Gastroesophageal sphincter (tissue), 4 donors: ENCODE results near the gene ABI3BP. TPM values are rescaled to one million over a fixed set of nuclear protein-coding genes. Genes with fewer than 3 reads are reported as not detected.

Source experiments
- ATAC-seq: fragments of 150-250 bp; one replicate; pipeline ENCODE4 v1.9.1; 2016; ENCODE audit warnings: mild to moderate bottlenecking, moderate library complexity
- H3K27ac ChIP-seq, 4 donors: fragments of 200-600 bp; sonication (generic) in 3 of 4; 1 replicate in 3 of 4; 2 replicates in 1 of 4; pipeline ENCODE4 v1.5.1; 2016 to 2019
- H3K27me3 ChIP-seq: fragments of 200-600 bp; sonication (generic); one replicate; pipeline ENCODE4 v1.5.1; 2019
- H3K36me3 ChIP-seq, 2 donors: fragments of 200-600 bp; sonication (generic); one replicate each; pipeline ENCODE4 v1.5.1; 2019; ENCODE audit warnings: control low read depth in 1 of 2
- H3K4me1 ChIP-seq, 3 donors: fragments of 200-600 bp; sonication (generic); 1 replicate in 2 of 3; 2 replicates in 1 of 3; pipeline ENCODE4 v1.5.1; 2016 to 2019; ENCODE audit warnings: control low read depth in 2 of 3
- H3K4me3 ChIP-seq, 2 donors: fragments of 200-600 bp; sonication (generic); one replicate each; pipeline ENCODE4 v1.5.1; 2019; ENCODE audit warnings: mild to moderate bottlenecking in 1 of 2, moderate library complexity in 1 of 2
- H3K9me3 ChIP-seq, 3 donors: fragments of 200-600 bp; sonication (generic); one replicate each; pipeline ENCODE4 v1.5.1; 2017 to 2019; ENCODE audit warnings: control low read depth in 2 of 3
- EP300 ChIP-seq: sonication (generic); formaldehyde crosslinking; IDR thresholded peaks from one replicate; pipeline ENCODE4 v1.6.1; 2017; ENCODE audit warnings: antibody characterized with exemption, mild to moderate bottlenecking
- POLR2A ChIP-seq, 2 donors: fragments of 450-650 bp; IDR thresholded peaks; one replicate each; pipeline ENCODE4 v1.6.1; 2017; ENCODE audit warnings: antibody characterized with exemption in 2 of 2, mild to moderate bottlenecking in 2 of 2, moderate library complexity in 1 of 2
- POLR2AphosphoS5 ChIP-seq: sonication (generic); formaldehyde crosslinking; IDR thresholded peaks from one replicate; pipeline ENCODE4 v1.6.1; 2017; ENCODE audit warnings: antibody characterized with exemption
- WGBS, 2 donors: methylation state at CpG; one replicate each; pipeline ENCODE4 v1.1.5; 2018; ENCODE audit warnings: low coverage in 1 of 2; 5-methylcytosine and 5-hydroxymethylcytosine counted together
- total RNA-seq, 4 donors: library from RNA; depleted of rRNA; stranded (reverse); fragments of >200 nt; gene quantifications; one replicate each; pipeline ENCODE4 v1.1.0, GENCODE V29; 2016
- TF ChIP-seq, protein P1 (sequence below), 4 experiments: fragments of 200-600 bp in 2 of 4; fragments of 450-650 bp in 2 of 4; sonication (generic) in 1 of 4; IDR thresholded peaks; one replicate each; pipeline ENCODE4 v1.5.1; 2017 to 2019; ENCODE audit warnings: antibody characterized with exemption in 4 of 4, mild to moderate bottlenecking in 2 of 4, moderate library complexity in 2 of 4

Gene ABI3BP
- total RNA-seq, 4 donors from 2014 or later, result 59.6 to 158 (median 99.9) TPM

DNA sequence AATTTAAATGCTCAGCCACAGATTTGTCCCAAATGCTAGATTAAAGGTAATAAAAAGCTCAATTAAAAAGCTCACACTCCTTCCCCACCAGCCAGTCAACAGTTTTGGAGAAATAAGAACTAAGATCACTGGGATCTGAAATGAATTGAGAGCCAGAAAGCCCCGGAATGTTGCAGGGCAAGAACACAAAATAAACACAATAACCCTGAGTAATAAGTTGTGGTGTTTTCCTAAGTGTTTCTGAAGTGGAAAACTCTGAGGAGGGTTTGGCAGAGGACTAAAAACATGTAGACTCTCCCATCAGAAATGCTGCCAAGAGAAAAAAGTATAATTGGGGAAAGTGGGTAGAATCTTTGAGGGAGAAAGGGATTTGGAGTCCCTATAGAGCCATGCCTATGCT, 127.8 kb downstream of the ABI3BP start:
- H3K4me1 ChIP-seq, result peaks cover 3 to 11% (median 6%) of the 10 kb centered on the region in 3 donors
- H3K9me3 ChIP-seq, result no peaks in the 10 kb centered on the region
- no peak for ATAC-seq
- TF ChIP-seq EP300, result no peak
- no peak for TF ChIP-seq POLR2AphosphoS5
- TF ChIP-seq, protein P1, sequence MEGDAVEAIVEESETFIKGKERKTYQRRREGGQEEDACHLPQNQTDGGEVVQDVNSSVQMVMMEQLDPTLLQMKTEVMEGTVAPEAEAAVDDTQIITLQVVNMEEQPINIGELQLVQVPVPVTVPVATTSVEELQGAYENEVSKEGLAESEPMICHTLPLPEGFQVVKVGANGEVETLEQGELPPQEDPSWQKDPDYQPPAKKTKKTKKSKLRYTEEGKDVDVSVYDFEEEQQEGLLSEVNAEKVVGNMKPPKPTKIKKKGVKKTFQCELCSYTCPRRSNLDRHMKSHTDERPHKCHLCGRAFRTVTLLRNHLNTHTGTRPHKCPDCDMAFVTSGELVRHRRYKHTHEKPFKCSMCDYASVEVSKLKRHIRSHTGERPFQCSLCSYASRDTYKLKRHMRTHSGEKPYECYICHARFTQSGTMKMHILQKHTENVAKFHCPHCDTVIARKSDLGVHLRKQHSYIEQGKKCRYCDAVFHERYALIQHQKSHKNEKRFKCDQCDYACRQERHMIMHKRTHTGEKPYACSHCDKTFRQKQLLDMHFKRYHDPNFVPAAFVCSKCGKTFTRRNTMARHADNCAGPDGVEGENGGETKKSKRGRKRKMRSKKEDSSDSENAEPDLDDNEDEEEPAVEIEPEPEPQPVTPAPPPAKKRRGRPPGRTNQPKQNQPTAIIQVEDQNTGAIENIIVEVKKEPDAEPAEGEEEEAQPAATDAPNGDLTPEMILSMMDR (IDR thresholded peaks at IDR 0.05), result no peak
- TF ChIP-seq POLR2A (IDR thresholded peaks at IDR 0.05), result no peak
- H3K27me3 ChIP-seq, result no peaks in the 10 kb centered on the region
- H3K4me3 ChIP-seq, result no peak overlapping the region
- peaks cover 4 to 38% of the 10 kb centered on the region in 2 donors for H3K36me3 ChIP-seq
- WGBS, 2 donors, result 38 to 54% methylated on average over 1 of the region's 1 CpG
- H3K27ac ChIP-seq, result no peak overlapping the region

DNA sequence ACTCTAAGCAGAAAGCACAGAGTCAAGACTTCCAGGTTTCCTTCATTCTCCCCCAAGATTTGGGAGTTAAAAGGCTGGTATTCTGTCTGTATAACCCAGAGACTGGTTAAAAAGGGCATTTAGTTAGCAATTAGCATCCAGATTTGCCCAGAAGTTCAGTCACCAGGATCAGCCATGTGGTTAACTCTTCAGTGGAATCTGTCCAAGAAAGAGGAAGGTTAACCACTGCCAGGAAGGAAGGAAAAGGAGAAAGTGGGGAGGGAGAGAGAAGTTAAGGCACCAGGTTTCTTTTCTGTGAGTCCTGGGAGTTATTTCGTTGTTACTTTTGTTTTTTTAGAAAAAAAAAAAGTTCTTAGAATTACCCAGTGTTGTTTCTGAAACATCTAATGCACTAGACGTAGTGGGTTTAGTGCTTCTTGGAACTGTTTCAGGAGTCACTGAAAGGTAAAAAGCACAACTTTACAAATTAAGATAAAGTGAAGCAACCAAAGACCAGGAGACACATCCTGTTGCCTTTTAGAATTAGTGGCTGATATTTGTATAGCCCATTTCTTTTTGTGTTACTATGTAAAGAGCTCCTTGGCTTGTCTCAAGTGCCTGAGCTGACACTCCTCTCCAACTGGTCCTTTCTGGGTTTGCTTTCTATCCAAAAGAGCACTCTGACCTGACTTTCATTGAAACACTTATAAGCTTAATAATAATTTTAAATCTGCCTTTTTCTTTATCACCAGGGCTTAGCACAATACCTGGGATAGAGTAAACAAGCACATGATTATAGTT, 128.6 kb downstream of the ABI3BP start:
- Histone ChIP-seq H3K4me3 (no peak overlapping the region), H3K4me1 (peaks cover 1 to 4% (median 2%) of the 10 kb centered on the region in 3 donors), H3K9me3 (no peaks in the 10 kb centered on the region), H3K27ac (no peak overlapping the region), H3K36me3 (peaks cover 4 to 38% of the 10 kb centered on the region in 2 donors), H3K27me3 (no peaks in the 10 kb centered on the region)
- ATAC-seq, result no peak
- WGBS, 2 donors, result 52 to 66% methylated on average over 2 of the region's 2 CpGs
- TF ChIP-seq POLR2A (IDR thresholded peaks at IDR 0.05), result no peak
- TF ChIP-seq EP300, result no peak
- TF ChIP-seq, protein P1 (IDR thresholded peaks at IDR 0.05), result no peak
- TF ChIP-seq POLR2AphosphoS5, result no peak

DNA sequence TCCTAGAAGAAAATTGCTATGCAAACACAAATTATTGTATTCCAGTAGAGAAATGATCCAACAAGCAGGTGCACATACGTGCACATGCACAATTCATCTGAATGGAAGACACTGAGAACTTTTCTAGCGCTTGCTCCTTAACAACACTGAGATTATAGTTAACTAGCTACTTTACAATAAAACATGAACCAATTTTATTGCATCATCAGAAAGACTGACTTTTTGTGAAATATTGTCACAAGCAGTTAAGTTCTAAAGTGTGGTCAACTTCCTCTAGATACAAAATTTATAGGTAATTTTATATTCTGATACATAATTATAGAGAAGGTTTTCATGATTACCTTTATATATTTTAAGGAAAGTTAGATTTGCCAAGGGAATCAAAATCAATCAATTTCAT, 135.4 kb downstream of the ABI3BP start:
- TF ChIP-seq POLR2AphosphoS5 (no peak), POLR2A (IDR thresholded peaks at IDR 0.05) (no peak), EP300 (no peak)
- TF ChIP-seq, protein P1 (IDR thresholded peaks at IDR 0.05), result no peak
- 90 to 100% methylated on average over 1 to 2 of the region's 2 CpGs for WGBS, 2 donors
- no peak for ATAC-seq
- H3K9me3 ChIP-seq, result no peaks in the 10 kb centered on the region
- H3K27ac ChIP-seq, result no peak overlapping the region
- no peaks in the 10 kb centered on the region for H3K4me1 ChIP-seq
- H3K4me3 ChIP-seq, result no peak overlapping the region
- H3K36me3 ChIP-seq, result peaks cover 4 to 14% of the 10 kb centered on the region in 2 donors
- no peaks in the 10 kb centered on the region for H3K27me3 ChIP-seq

DNA sequence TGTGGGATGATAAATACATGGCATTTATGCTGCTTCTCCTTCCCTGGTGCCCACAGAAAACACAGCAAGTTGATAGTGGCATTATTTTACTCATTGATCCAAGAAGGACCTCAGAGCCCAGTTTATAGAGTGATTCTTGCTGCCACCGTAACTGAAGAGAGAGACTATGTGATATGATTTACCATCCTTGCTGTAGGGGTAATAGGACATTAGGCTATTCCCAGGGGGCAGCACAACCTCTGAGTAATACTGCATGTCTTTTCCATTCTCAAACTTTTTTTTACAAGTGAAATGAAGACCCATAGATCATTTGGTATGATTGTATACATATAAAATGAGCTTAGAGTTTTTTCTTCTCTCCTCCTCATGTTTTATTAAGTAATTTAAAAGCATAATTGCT, 136.4 kb downstream of the ABI3BP start:
- peaks cover 4 to 10% of the 10 kb centered on the region in 2 donors for H3K36me3 ChIP-seq
- no peak for ATAC-seq
- H3K27ac ChIP-seq, result no peak overlapping the region
- H3K9me3 ChIP-seq, result no peaks in the 10 kb centered on the region
- TF ChIP-seq EP300 (no peak), POLR2A (IDR thresholded peaks at IDR 0.05) (no peak), POLR2AphosphoS5 (no peak)
- TF ChIP-seq, protein P1 (IDR thresholded peaks at IDR 0.05), result no peak
- 100% methylated on average over 1 of the region's 1 CpG; no CpG with 5 or more reads in 1 of the 2 donors for WGBS, 2 donors
- H3K4me3 ChIP-seq, result no peak overlapping the region
- H3K4me1 ChIP-seq, result no peaks in the 10 kb centered on the region
- H3K27me3 ChIP-seq, result no peaks in the 10 kb centered on the region

DNA sequence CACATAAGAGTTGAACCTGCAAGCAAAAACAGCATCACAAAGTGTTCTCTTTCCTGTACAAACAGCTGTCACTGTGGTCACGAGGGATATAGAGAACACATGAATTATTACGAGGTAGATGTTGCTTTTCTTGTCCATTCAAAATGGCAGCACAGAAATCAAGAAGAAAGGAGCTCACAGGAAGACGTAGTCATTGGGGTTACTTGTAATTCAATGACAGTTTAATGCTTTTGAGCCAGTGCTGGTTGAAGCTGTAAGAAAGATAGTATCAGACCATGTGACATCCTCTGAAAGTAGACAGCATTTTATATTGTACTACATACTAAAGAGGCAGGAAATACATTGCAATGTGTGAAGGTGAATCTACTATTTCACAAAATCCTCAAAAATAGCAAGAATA, 140.4 kb downstream of the ABI3BP start:
- WGBS, 2 donors, result 82 to 94% methylated on average over 3 of the region's 3 CpGs
- H3K4me1 ChIP-seq, result no peaks in the 10 kb centered on the region
- TF ChIP-seq EP300, result no peak
- no peak for ATAC-seq
- peaks cover 0 to 24% of the 10 kb centered on the region in 2 donors for H3K36me3 ChIP-seq
- no peak overlapping the region for H3K27ac ChIP-seq
- no peaks in the 10 kb centered on the region for H3K9me3 ChIP-seq
- H3K4me3 ChIP-seq, result no peak overlapping the region
- no peaks in the 10 kb centered on the region for H3K27me3 ChIP-seq
